ENCODE measurements around the gene MOB3C. TPM values are rescaled to one million over a fixed set of nuclear protein-coding genes. Genes with fewer than 3 reads are reported as not detected.

The MOB3C gene
- total and polyA plus RNA-seq, 2 of the 4 experiments (the other 2 are of a cell fraction): 7.3 to 9.0 TPM

DNA sequence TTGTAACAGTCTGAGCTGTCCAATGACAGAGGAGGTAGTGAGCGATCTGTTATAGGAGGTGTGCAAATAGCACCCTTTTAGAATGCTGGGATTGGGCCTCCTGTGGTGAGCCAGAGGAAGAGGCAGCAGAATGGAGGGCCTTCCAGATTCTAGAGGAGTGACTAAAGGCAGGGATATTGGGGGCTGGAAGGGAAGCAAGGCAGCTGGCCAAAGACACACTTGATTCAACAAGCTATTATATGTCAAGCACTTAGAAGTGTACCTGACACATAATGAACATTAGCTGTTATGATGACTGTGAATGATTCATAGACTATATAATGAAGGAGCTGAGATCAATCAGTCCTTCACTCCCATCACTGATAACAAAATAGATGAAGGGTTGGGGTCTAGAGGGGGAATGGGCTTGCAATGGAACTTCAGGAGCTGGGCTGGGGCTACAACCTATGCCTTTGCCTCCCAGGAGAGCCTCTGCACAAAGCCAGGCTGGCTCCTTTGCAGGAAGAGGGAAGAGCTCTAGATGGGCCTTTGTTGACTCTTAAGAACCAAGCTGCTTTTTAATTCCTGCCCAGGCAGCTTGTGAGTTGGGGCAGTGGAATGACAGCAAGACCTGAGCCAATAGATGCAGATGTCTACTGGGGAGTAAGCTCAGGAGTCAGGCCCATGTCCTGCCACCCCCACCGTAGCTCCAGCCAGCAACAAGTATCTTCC is 10.2 kb downstream of the MOB3C start:
- H3K9me1 ChIP-seq (ENCODE audit: insufficient read depth, low read length): peaks cover 25% of the 10 kb centered on the region
- no peak overlapping the region for H2BK20ac ChIP-seq (ENCODE audit: low read depth, low read length)
- H4K8ac ChIP-seq (ENCODE audit: low read depth in 2 of 2, low read length in 2 of 2): no peak overlapping the region
- no peak overlapping the region for H2BK120ac ChIP-seq (ENCODE audit: low read depth, low read length)
- H2AK5ac ChIP-seq (ENCODE audit: low read depth, low read length): no peak overlapping the region
- H4K20me1 ChIP-seq (ENCODE audit: insufficient read depth, low read length): no peaks in the 10 kb centered on the region
- no TSS peak for BruUV-seq (replicated peaks)
- no peak overlapping the region for H3K14ac ChIP-seq (replicated peaks; ENCODE audit: low read depth, low read length)
- H2BK5ac ChIP-seq (ENCODE audit: low read depth, low read length, poor library complexity, severe bottlenecking): no peak overlapping the region
- H3K4ac ChIP-seq (ENCODE audit: low read depth, low read length): no peak overlapping the region
- H3K27me3 ChIP-seq (ENCODE audit: control insufficient read depth, insufficient read depth, low read length): no peaks in the 10 kb centered on the region
- peaks cover 22 to 42% of the 10 kb centered on the region in 2 experiments for H3K79me1 ChIP-seq (ENCODE audit: low read depth in 1 of 2, low read length in 2 of 2)
- peaks cover 4% of the 10 kb centered on the region for H3K4me1 ChIP-seq (ENCODE audit: control insufficient read depth, insufficient read depth, low read length)
- intact Hi-C loops (cut with micrococcal nuclease) (no loop called here), in situ Hi-C loops (cut with MboI; ENCODE audit: low sequenced_read_pairs) (no loop called here), dilution Hi-C loops (cut with HindIII; ENCODE audit: low sequenced_read_pairs, unreplicated experiment) (no loop called here)
- H4K5ac ChIP-seq (ENCODE audit: low read depth, low read length): no peak overlapping the region
- H2BK15ac ChIP-seq (ENCODE audit: low read depth, low read length): no peak overlapping the region
- no peak overlapping the region for H3K4me3 ChIP-seq (ENCODE audit: insufficient read depth, low read depth, low read length)
- no peak overlapping the region for H3K27ac ChIP-seq (ENCODE audit: insufficient read depth, low read length)
- TF ChIP-seq MAZ (IDR thresholded peaks at IDR 0.05; ENCODE audit: borderline replicate concordance, low read depth, low read length) (no peak), RAD21 (IDR thresholded peaks at IDR 0.05; ENCODE audit: low read length) (no peak), NFE2L2 (IDR thresholded peaks at IDR 0.05; ENCODE audit: low read depth, low read length) (no peak), MXI1 (IDR thresholded peaks at IDR 0.05; ENCODE audit: borderline replicate concordance, low read depth, low read length) (no peak), BHLHE40 (IDR thresholded peaks at IDR 0.05; ENCODE audit: low read depth, low read length) (no peak), RCOR1 (IDR thresholded peaks at IDR 0.05; ENCODE audit: insufficient replicate concordance, low read length) (no peak), CHD1 (IDR thresholded peaks at IDR 0.05; ENCODE audit: low read depth, low read length) (no peak), SMC3 (IDR thresholded peaks at IDR 0.05; ENCODE audit: low read depth, low read length) (no peak), CEBPB (IDR thresholded peaks at IDR 0.05; ENCODE audit: low read depth, low read length) (no peak), FOS (IDR thresholded peaks at IDR 0.05; ENCODE audit: low read depth, low read length) (no peak), RFX5 (IDR thresholded peaks at IDR 0.05; ENCODE audit: low read depth, low read length) (no peak), POLR2A (IDR thresholded peaks at IDR 0.05; ENCODE audit: low read depth, low read length) (no peak), MAFK (IDR thresholded peaks at IDR 0.05; ENCODE audit: low read depth, low read length) (no peak)
- TF ChIP-seq, protein P1, sequence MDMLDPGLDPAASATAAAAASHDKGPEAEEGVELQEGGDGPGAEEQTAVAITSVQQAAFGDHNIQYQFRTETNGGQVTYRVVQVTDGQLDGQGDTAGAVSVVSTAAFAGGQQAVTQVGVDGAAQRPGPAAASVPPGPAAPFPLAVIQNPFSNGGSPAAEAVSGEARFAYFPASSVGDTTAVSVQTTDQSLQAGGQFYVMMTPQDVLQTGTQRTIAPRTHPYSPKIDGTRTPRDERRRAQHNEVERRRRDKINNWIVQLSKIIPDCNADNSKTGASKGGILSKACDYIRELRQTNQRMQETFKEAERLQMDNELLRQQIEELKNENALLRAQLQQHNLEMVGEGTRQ (IDR thresholded peaks at IDR 0.05; ENCODE audit: low read depth, low read length): no peak
- TF ChIP-seq, protein P2, sequence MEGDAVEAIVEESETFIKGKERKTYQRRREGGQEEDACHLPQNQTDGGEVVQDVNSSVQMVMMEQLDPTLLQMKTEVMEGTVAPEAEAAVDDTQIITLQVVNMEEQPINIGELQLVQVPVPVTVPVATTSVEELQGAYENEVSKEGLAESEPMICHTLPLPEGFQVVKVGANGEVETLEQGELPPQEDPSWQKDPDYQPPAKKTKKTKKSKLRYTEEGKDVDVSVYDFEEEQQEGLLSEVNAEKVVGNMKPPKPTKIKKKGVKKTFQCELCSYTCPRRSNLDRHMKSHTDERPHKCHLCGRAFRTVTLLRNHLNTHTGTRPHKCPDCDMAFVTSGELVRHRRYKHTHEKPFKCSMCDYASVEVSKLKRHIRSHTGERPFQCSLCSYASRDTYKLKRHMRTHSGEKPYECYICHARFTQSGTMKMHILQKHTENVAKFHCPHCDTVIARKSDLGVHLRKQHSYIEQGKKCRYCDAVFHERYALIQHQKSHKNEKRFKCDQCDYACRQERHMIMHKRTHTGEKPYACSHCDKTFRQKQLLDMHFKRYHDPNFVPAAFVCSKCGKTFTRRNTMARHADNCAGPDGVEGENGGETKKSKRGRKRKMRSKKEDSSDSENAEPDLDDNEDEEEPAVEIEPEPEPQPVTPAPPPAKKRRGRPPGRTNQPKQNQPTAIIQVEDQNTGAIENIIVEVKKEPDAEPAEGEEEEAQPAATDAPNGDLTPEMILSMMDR (conservative IDR thresholded peaks at IDR 0.05; ENCODE audit: low read depth, low read length): no peak
- TF ChIP-seq, protein P3, sequence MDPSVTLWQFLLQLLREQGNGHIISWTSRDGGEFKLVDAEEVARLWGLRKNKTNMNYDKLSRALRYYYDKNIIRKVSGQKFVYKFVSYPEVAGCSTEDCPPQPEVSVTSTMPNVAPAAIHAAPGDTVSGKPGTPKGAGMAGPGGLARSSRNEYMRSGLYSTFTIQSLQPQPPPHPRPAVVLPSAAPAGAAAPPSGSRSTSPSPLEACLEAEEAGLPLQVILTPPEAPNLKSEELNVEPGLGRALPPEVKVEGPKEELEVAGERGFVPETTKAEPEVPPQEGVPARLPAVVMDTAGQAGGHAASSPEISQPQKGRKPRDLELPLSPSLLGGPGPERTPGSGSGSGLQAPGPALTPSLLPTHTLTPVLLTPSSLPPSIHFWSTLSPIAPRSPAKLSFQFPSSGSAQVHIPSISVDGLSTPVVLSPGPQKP (IDR thresholded peaks at IDR 0.05; ENCODE audit: borderline replicate concordance, low read depth, low read length): no peak
- ChIA-PET CTCF (interaction anchor here (1.0 kb wide), 1 partner anchor 112 kb away, joined by 3 read pairs; the partner anchor contains the start of gene EFCAB14), POLR2A (ENCODE audit: unreplicated experiment) (no interaction called here)
- H3K9ac ChIP-seq (ENCODE audit: low read depth, low read length): no peak overlapping the region
- ATAC-seq (ENCODE audit: low read depth): no peak
- peak overlapping the region; percentile 1 for H2AK9ac ChIP-seq (replicated peaks; ENCODE audit: low read depth, low read length, poor library complexity)
- H3K4me2 ChIP-seq (ENCODE audit: low read depth, low read length): no peak overlapping the region
- DNase-seq: peak; percentile 25
- H3K9me3 ChIP-seq (ENCODE audit: control insufficient read depth, insufficient read depth, low read length): no peaks in the 10 kb centered on the region
- H3K36me3 ChIP-seq (ENCODE audit: control insufficient read depth, insufficient read depth, low read length): peaks cover 21% of the 10 kb centered on the region
- H2AFZ ChIP-seq (replicated peaks; ENCODE audit: low read length, poor library complexity): no peak overlapping the region
- H3K56ac ChIP-seq (ENCODE audit: extremely low read depth, insufficient read depth, low read length): no peak overlapping the region
- H4K91ac ChIP-seq (ENCODE audit: insufficient read depth, low read depth, low read length): no peak overlapping the region
- WGBS, 2 experiments (ENCODE audit: extremely low coverage in 2 of 2, insufficient read length in 1 of 2): 100% methylated on average over 1 of the region's 2 CpGs; no CpG with 5 or more reads in 1 of the 2 experiments
- H3K18ac ChIP-seq (ENCODE audit: low read depth, low read length): no peak overlapping the region
- no peak overlapping the region for H3K23ac ChIP-seq (ENCODE audit: low read depth, low read length)

All from IMR-90 (cell line).